ENCODE data around the gene RTKN2. TPM values are rescaled to one million over a fixed set of nuclear protein-coding genes. Genes with fewer than 3 reads are reported as not detected.

The RTKN2 gene
- 0.70 and 0.99 TPM in 2 replicates for total RNA-seq

GRCh38 chr10:62268399-62269114 lies at the start of gene RTKN2:
TSS of gene RTKN2 (minus strand) at chr10:62268844. CDS start at chr10:62268610, 234 bp downstream.

Other genes starting within 250 kb of the RTKN2 start
- gene ZNF365, start 105.5 kb upstream of the RTKN2 start, total RNA-seq: 1.5 and 2.8 TPM in 2 replicates